Measurements from ENCODE around the gene GDE1. TPM values are rescaled to one million over a fixed set of nuclear protein-coding genes. Genes with fewer than 3 reads are reported as not detected.

The GDE1 gene
- total and polyA plus RNA-seq, 4 donors: 14.8 to 39.1 (median 23.6) TPM

DNA sequence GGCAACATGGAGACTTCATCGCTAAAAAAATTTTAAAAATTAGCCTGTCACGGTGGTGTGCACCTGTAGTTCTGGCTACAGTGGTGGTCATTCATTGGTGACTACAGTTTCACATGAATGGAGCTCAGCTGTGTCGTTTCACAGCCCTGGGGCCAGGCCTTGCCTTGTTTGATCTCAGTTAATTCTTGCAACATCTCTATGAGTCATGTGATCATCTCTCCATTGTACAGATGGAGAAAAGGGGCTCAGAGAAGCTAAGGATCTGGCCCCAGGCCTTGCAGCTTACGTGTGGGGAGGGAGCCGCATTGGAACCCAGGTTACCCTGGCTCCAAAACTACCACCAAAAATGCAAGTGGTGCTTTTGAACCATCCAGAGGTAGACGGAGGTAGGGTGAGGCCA is 49.4 kb downstream of the GDE1 start:
- no peak overlapping the region for H3K4me3 ChIP-seq (ENCODE audit: low read depth in 1 of 3, low read length in 3 of 3)
- no peaks in the 10 kb centered on the region for H3K36me3 ChIP-seq (ENCODE audit: control insufficient read depth in 4 of 4, insufficient read depth in 3 of 4, low read depth in 1 of 4, low read length in 3 of 4)
- H3K9me3 ChIP-seq (ENCODE audit: control insufficient read depth in 4 of 4, low read length in 3 of 4): no peaks in the 10 kb centered on the region
- WGBS: 86% methylated on average over 6 of the region's 6 CpGs
- TF ChIP-seq HNF4G (IDR thresholded peaks at IDR 0.05): no peak
- TF ChIP-seq ATF3 (IDR thresholded peaks at IDR 0.05): no peak
- TF ChIP-seq EGR1 (IDR thresholded peaks at IDR 0.05; ENCODE audit: low read depth in 2 of 2): no peak
- TF ChIP-seq REST (IDR thresholded peaks at IDR 0.05): no peak
- no peak for TF ChIP-seq FOXA2 (IDR thresholded peaks at IDR 0.05)
- no peak for TF ChIP-seq RAD21 (IDR thresholded peaks at IDR 0.05)
- no peak for TF ChIP-seq MAX (IDR thresholded peaks at IDR 0.05)
- no peak for TF ChIP-seq CTCF (IDR thresholded peaks at IDR 0.05; ENCODE audit: low read depth, low read length, missing input control)
- no peak for TF ChIP-seq GABPA (IDR thresholded peaks at IDR 0.05 in 1 of 2, conservative IDR thresholded peaks at IDR 0.05 in 1 of 2)
- TF ChIP-seq TAF1 (conservative IDR thresholded peaks at IDR 0.05): no peak
- TF ChIP-seq SP1 (IDR thresholded peaks at IDR 0.05): no peak
- TF ChIP-seq YY1 (IDR thresholded peaks at IDR 0.05): no peak
- TF ChIP-seq ZBTB33 (IDR thresholded peaks at IDR 0.05): no peak
- TF ChIP-seq JUND (IDR thresholded peaks at IDR 0.05): no peak
- no peak for TF ChIP-seq NR2F2 (IDR thresholded peaks at IDR 0.05)
- no peak for TF ChIP-seq HNF4A (conservative IDR thresholded peaks at IDR 0.05)
- TF ChIP-seq RXRA (IDR thresholded peaks at IDR 0.05): no peak
- TF ChIP-seq FOXA1 (IDR thresholded peaks at IDR 0.05): no peak
- no peaks in the 10 kb centered on the region for H3K27me3 ChIP-seq (ENCODE audit: control insufficient read depth in 4 of 4, insufficient read depth in 4 of 4, low read length in 3 of 4)
- DNase-seq (ENCODE audit: low spot score): no peak
- H3K4me1 ChIP-seq (ENCODE audit: control insufficient read depth in 4 of 4, insufficient read depth in 4 of 4, low read length in 3 of 4): no peaks in the 10 kb centered on the region
- no peak overlapping the region for H3K9ac ChIP-seq (ENCODE audit: low read depth in 1 of 2, low read length in 2 of 2)
- H3K27ac ChIP-seq (ENCODE audit: low read depth in 1 of 2, low read length in 2 of 2): no peak overlapping the region
